Keratinocyte (primary cell): ENCODE measurements around the gene HSD17B14.
"Not testable (repeated sequence)": the region's sequence is repeated elsewhere in the genome, so short reads cannot be mapped to it uniquely, and the experiment has no call there.

Source experiments
- CTCF ChIP-seq, 3 experiments: IDR thresholded peaks in 1 of 3; conservative IDR thresholded peaks in 1 of 3; optimal IDR thresholded peaks in 1 of 3; 2 replicates in 2 of 3; 3 replicates in 1 of 3; pipeline versions ENCODE3 to v1.5.1; 2011; ENCODE audit warnings: low read length in 3 of 3, mild to moderate bottlenecking in 3 of 3, moderate library complexity in 2 of 3, control low read depth in 1 of 3, inconsistent platforms in 1 of 3; ENCODE audit not compliant: insufficient read depth in 2 of 3; ENCODE audit errors: extremely low read depth in 1 of 3
- EZH2 ChIP-seq: IDR thresholded peaks from one replicate; pipeline ENCODE4 v1.6.1; 2012; ENCODE audit warnings: inconsistent platforms, mild to moderate bottlenecking, low read length, moderate library complexity

GRCh38 chr19:48768171-48768753 is 68.0 kb downstream of the HSD17B14 start:
- not testable (repeated sequence) for TF ChIP-seq EZH2; CTCF (optimal IDR thresholded peaks at IDR 0.05 in 1 of 3, IDR thresholded peaks at IDR 0.05 in 1 of 3, conservative IDR thresholded peaks at IDR 0.05 in 1 of 3; ENCODE audit: extremely low read depth in 1 of 3, insufficient read depth in 2 of 3, low read length in 3 of 3)
